RWPE1 (cell line): ENCODE data around the gene DLGAP3.
"Not testable (repeated sequence)": the region's sequence is repeated elsewhere in the genome, so short reads cannot be mapped to it uniquely, and the experiment has no call there.

Experiments used
- CTCF ChIA-PET: fragments of 350-600 bp; sonication (Branson Sonifier 250); formaldehyde crosslinking; extraction: SDS; loops from one replicate; lab custom pipeline; 2021; lab: Yijun Ruan, JAX
- POLR2A ChIA-PET: fragments of 400-600 bp; formaldehyde crosslinking; extraction: SDS; loops from one replicate; lab custom pipeline; 2020; ENCODE audit warnings: antibody characterized with exemption; ENCODE audit not compliant: low non-redundant PET; lab: Yijun Ruan, JAX
- DNase-seq: peaks from one replicate; pipeline ENCODE4 v3.0.0; 2012; ENCODE audit warnings: low spot score
- H3K27ac ChIP-seq: fragments of 450-650 bp; 2 replicates; pipeline ENCODE4 v1.5.1; 2017
- CTCF ChIP-seq: fragments of 450-650 bp; conservative IDR thresholded peaks from 2 replicates; pipeline ENCODE4 v1.5.1; 2017; ENCODE audit warnings: low read depth, mild to moderate bottlenecking

DLGAP3 gene

GRCh38 chr1:34950428-34950827 is 21.0 kb upstream of the DLGAP3 start:
- ChIA-PET POLR2A (no interaction called here), CTCF (no interaction called here)
- DNase-seq = no peak
- no peak overlapping the region for H3K27ac ChIP-seq
- TF ChIP-seq CTCF = no peak

- CTCF ChIA-PET, DNase-seq, POLR2A ChIA-PET, H3K27ac ChIP-seq: not testable (repeated sequence)
Observed at GRCh38 chr1:34948739-34949138, 19.3 kb upstream of the DLGAP3 start.

- CTCF ChIA-PET, POLR2A ChIA-PET, DNase-seq, H3K27ac ChIP-seq: not testable (repeated sequence)
Observed at GRCh38 chr1:34947641-34948314, 18.3 kb upstream of the DLGAP3 start.

GRCh38 chr1:34946211-34946610 is 16.8 kb upstream of the DLGAP3 start:
- no peak for TF ChIP-seq CTCF
- no peak for DNase-seq
- CTCF ChIA-PET = no interaction called here
- POLR2A ChIA-PET = no interaction called here
- no peak overlapping the region for H3K27ac ChIP-seq

GRCh38 chr1:34941798-34942197 is 12.3 kb upstream of the DLGAP3 start:
- CTCF ChIA-PET, H3K27ac ChIP-seq, DNase-seq, POLR2A ChIA-PET: not testable (repeated sequence)

- no peak overlapping the region for H3K27ac ChIP-seq
- TF ChIP-seq CTCF = no peak
- ChIA-PET CTCF (no interaction called here), POLR2A (no interaction called here)
- DNase-seq = no peak
Observed at GRCh38 chr1:34930702-34931071, 1.2 kb upstream of the DLGAP3 start.

- POLR2A ChIA-PET = interaction anchor here (0.6 kb wide), 1 partner anchor 175 kb away, joined by 3 read pairs; no protein-coding TSS in a partner anchor
- DNase-seq = no peak
- TF ChIP-seq CTCF = no peak
- no peak overlapping the region for H3K27ac ChIP-seq
- CTCF ChIA-PET = no interaction called here
Observed at GRCh38 chr1:34929853-34930701, 627 bp upstream of the DLGAP3 start.
